B cell (primary cell): ENCODE measurements around the gene SUN3. TPM values are rescaled to one million over a fixed set of nuclear protein-coding genes. Genes with fewer than 3 reads are reported as not detected.

Experiments
- ATAC-seq: fragments of 200-7000 bp; cut with Tn5 transposase; one replicate; pipeline ENCODE4 v1.10.0; 2021; ENCODE audit warnings: low read depth, mild to moderate bottlenecking, moderate number of reproducible peaks, moderate library complexity
- CTCF ChIA-PET: fragments of 350-600 bp; sonication (Branson Sonifier 250); formaldehyde crosslinking; loops from one replicate; lab custom pipeline; 2021; ENCODE audit warnings: antibody characterized with exemption, inconsistent platforms; lab: Charles Lee
- POLR2A ChIA-PET: fragments of 350-600 bp; sonication (Branson Sonifier 250); formaldehyde crosslinking; loops from one replicate; lab custom pipeline; 2021; ENCODE audit warnings: antibody characterized with exemption; lab: Charles Lee
- DNase-seq: peaks from one replicate; pipeline ENCODE4 v3.0.0; 2013
- H2AFZ ChIP-seq: 2 replicates; pipeline ENCODE4 v1.6.1; 2012; ENCODE audit warnings: mild to moderate bottlenecking, low read depth, low read length; ENCODE audit not compliant: insufficient read depth, poor library complexity, severe bottlenecking
- H3K27ac ChIP-seq, 2 donors: 1 replicate in 1 of 2; 2 replicates in 1 of 2; pipeline ENCODE4 v1.5.1; 2012 to 2013; ENCODE audit warnings: low read length in 2 of 2, mild to moderate bottlenecking in 2 of 2, moderate library complexity in 1 of 2
- H3K27me3 ChIP-seq, 4 experiments: fragments of 200-600 bp in 1 of 4; sonication (generic) in 1 of 4; replicated peaks in 1 of 4; 1 replicate in 2 of 4; 2 replicates in 2 of 4; pipeline versions ENCODE4 v1.6.1 to v1.7.0; 2013 to 2016; ENCODE audit warnings: low read length in 3 of 4, mild to moderate bottlenecking in 2 of 4, mixed read lengths in 1 of 4, moderate library complexity in 1 of 4; ENCODE audit not compliant: insufficient read depth in 4 of 4, control insufficient read depth in 3 of 4; ENCODE audit errors: control extremely low read depth in 1 of 4
- H3K36me3 ChIP-seq, 2 experiments: replicated peaks in 1 of 2; 1 replicate in 1 of 2; 2 replicates in 1 of 2; pipeline versions ENCODE4 v1.6.1 to v1.7.1; 2013; ENCODE audit warnings: low read length in 1 of 2; ENCODE audit not compliant: insufficient read depth in 2 of 2, control insufficient read depth in 1 of 2; ENCODE audit errors: control extremely low read depth in 1 of 2, extremely low read depth in 1 of 2
- H3K4me1 ChIP-seq, 2 donors: fragments of 200-600 bp in 1 of 2; sonication (generic) in 1 of 2; 1 replicate in 1 of 2; 2 replicates in 1 of 2; pipeline versions ENCODE4 v1.5.1 to v1.6.1; 2013 to 2017; ENCODE audit warnings: low read length in 2 of 2; ENCODE audit not compliant: control insufficient read depth in 2 of 2, insufficient read depth in 2 of 2
- H3K4me2 ChIP-seq: replicated peaks from 2 replicates; pipeline ENCODE3; 2012; ENCODE audit warnings: mild to moderate bottlenecking, low read depth, low read length; ENCODE audit not compliant: poor library complexity, severe bottlenecking
- H3K4me3 ChIP-seq, 5 experiments: fragments of 200-600 bp in 1 of 5; sonication (generic) in 1 of 5; 1 replicate in 3 of 5; 2 replicates in 2 of 5; pipeline versions ENCODE4 v1.5.1 to v1.7.0; 2011 to 2016; ENCODE audit warnings: low read length in 4 of 5, mild to moderate bottlenecking in 4 of 5, low read depth in 2 of 5, control low read depth in 1 of 5, moderate library complexity in 1 of 5; ENCODE audit not compliant: insufficient read depth in 1 of 5; ENCODE audit errors: control extremely low read depth in 1 of 5, extremely low read depth in 1 of 5
- H3K79me2 ChIP-seq: fragments of 200-600 bp; sonication (generic); one replicate; pipeline ENCODE4 v1.6.0; 2016; ENCODE audit warnings: low read length; ENCODE audit not compliant: control insufficient read depth, insufficient read depth
- H3K9ac ChIP-seq: fragments of 200-600 bp; sonication (generic); 2 replicates; pipeline ENCODE4 v1.6.1; 2017; ENCODE audit warnings: mild to moderate bottlenecking, low read length, moderate library complexity
- H3K9me3 ChIP-seq, 3 donors: one replicate each; pipeline versions ENCODE4 v1.6.1 to v1.7.1; 2013; ENCODE audit warnings: low read length in 2 of 3; ENCODE audit not compliant: control insufficient read depth in 2 of 3, insufficient read depth in 1 of 3; ENCODE audit errors: control extremely low read depth in 1 of 3
- H4K20me1 ChIP-seq: 2 replicates; pipeline ENCODE4 v1.6.0; 2012; ENCODE audit warnings: mild to moderate bottlenecking, low read length; ENCODE audit not compliant: insufficient read depth, control insufficient read depth, poor library complexity, severe bottlenecking
- H3K27ac Mint-ChIP-seq: one replicate; pipeline ENCODE4 v1.8.0; 2021; ENCODE audit warnings: mixed read lengths
- H3K27me3 Mint-ChIP-seq: one replicate; pipeline ENCODE4 v1.8.0; 2021; ENCODE audit warnings: mixed read lengths
- H3K4me1 Mint-ChIP-seq: one replicate; pipeline ENCODE4 v1.8.0; 2021; ENCODE audit warnings: mixed read lengths
- H3K4me3 Mint-ChIP-seq: one replicate; pipeline ENCODE4 v1.8.0; 2021; ENCODE audit warnings: mixed read lengths
- H3K9me3 Mint-ChIP-seq: one replicate; pipeline ENCODE4 v1.8.0; 2022; ENCODE audit warnings: mixed read lengths; ENCODE audit not compliant: insufficient read depth
- CTCF ChIP-seq: fragments of 200-600 bp; IDR thresholded peaks from one replicate; pipeline ENCODE4 v1.8.0; 2022; ENCODE audit warnings: antibody characterized with exemption, mild to moderate bottlenecking
- EZH2 ChIP-seq: IDR thresholded peaks from 2 replicates; pipeline ENCODE4 v1.6.1; 2012; ENCODE audit warnings: borderline replicate concordance, low read depth, mild to moderate bottlenecking, moderate library complexity, low read length; ENCODE audit not compliant: insufficient read depth, poor library complexity, severe bottlenecking
- whole genome bisulfite sequencing: methylation state at CpG from one replicate; pipeline ENCODE4 v1.1.5; 2013; ENCODE audit warnings: missing lambda C conversion rate; ENCODE audit not compliant: insufficient coverage; 5-methylcytosine and 5-hydroxymethylcytosine counted together
- intact Hi-C: fragments of 100-400 bp; cut with micrococcal nuclease; formaldehyde crosslinking; loops from one replicate; pipeline ENCODE4 v1.10.0; 2022
- polyA plus RNA-seq: library from polyadenylated mRNA; depleted of rRNA; stranded (reverse); fragments of >200 nt; gene quantifications from 2 replicates; pipeline ENCODE4 v1.2.3, GENCODE V29; 2012
- total RNA-seq, 2 donors: library from RNA; stranded (reverse); fragments of 120-200 nt in 1 of 2; gene quantifications; 1 replicate in 1 of 2; 2 replicates in 1 of 2; pipeline versions ENCODE4 v1.2.3 to v1.2.4, GENCODE V29; 2013 to 2022

The SUN3 gene
- total and polyA plus RNA-seq, 2 donors (not counting 1 experiment from before 2014, with no cell fraction given): not detected

DNA sequence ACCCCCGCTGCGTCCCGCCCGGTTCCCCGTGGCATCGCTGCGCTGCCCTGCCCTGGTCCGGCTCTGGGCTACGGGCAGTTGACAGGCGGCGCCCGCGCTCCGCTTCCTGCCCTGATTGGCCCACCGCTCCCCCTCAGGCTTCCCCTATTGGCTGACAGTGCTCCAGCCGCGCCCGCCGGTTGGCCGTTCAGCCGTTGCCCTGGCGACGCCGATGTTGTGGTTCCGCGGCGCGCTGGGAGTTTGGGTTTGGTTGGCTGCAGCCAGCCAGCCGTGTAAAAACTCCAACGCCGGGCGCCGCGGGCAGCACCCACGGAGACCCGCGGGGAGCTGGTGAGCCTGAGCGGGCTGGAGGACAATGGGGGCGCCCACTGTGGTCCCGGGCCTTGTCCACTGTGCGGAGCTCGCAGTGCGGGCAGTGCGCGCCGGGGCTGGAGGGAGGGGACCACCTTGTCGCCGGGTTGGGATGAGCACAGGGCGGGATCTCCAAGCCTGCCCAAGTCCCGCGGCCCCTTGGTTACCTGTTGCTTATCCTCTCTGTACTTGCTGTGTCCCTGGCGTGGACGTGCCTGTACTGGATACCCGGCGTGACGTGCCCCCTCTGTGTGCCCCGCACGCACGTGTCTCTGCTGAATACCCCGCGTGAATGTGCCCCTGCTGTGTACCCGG lies 6.5 kb upstream of the SUN3 start, which contains the start of gene C7orf57:
Gene C7orf57, plus strand, starts transcription at position 243 of the 666 bp plus-strand sequence. CDS start 766 bp downstream, outside the sequence.
- peaks cover 0 to 11% (median 0%) of the 10 kb centered on the region in 3 donors for H3K9me3 ChIP-seq
- CTCF ChIA-PET: no interaction called here
- TF ChIP-seq EZH2: no peak
- TF ChIP-seq CTCF: no peak
- no peaks in the 10 kb centered on the region for H3K36me3 ChIP-seq
- no peak within 1 kb of the TSS for H3K27ac ChIP-seq
- no peaks in the 10 kb centered on the region for H3K79me2 ChIP-seq
- DNase-seq (peak; percentile 81), ATAC-seq (peak; percentile 96)
- peaks cover 14 to 15% of the 10 kb centered on the region in 2 donors for H3K4me1 ChIP-seq
- peaks cover 0 to 40% (median 23%) of the 10 kb centered on the region in 4 experiments for H3K27me3 ChIP-seq
- peak within 1 kb of the TSS; percentile 90 for H3K4me2 ChIP-seq
- no peaks in the 10 kb centered on the region for H4K20me1 ChIP-seq
- H2AFZ ChIP-seq: peak within 1 kb of the TSS; percentile 64
- peak within 1 kb of the TSS; percentile 8 for H3K27ac Mint-ChIP-seq
- POLR2A ChIA-PET: no interaction called here
- H3K27me3 Mint-ChIP-seq: peaks cover 38% of the 10 kb centered on the region
- peak within 1 kb of the TSS; percentile 89 for H3K4me3 Mint-ChIP-seq
- no peaks in the 10 kb centered on the region for H3K9me3 Mint-ChIP-seq
- H3K9ac ChIP-seq: peak within 1 kb of the TSS; percentile 64
- peaks cover 17% of the 10 kb centered on the region for H3K4me1 Mint-ChIP-seq
- peak within 1 kb of the TSS; percentile 33 to 61 (median 44) for H3K4me3 ChIP-seq
- WGBS: 1% methylated on average over 59 of the region's 62 CpGs
- intact Hi-C loops: loop anchor here (1.0 to 2.0 kb wide), 4 partner anchors 44 to 98 kb away; no protein-coding TSS in a partner anchor

- H3K4me2 ChIP-seq: no peak overlapping the region
- TF ChIP-seq CTCF (no peak), EZH2 (no peak)
- H3K4me1 ChIP-seq: peaks cover 14 to 15% of the 10 kb centered on the region in 2 donors
- H3K27ac ChIP-seq: no peak overlapping the region
- H2AFZ ChIP-seq: no peak overlapping the region
- no peaks in the 10 kb centered on the region for H3K36me3 ChIP-seq
- no peaks in the 10 kb centered on the region for H3K79me2 ChIP-seq
- peaks cover 0 to 11% (median 0%) of the 10 kb centered on the region in 3 donors for H3K9me3 ChIP-seq
- intact Hi-C loops: loop anchor here (2.0 kb wide), 1 partner anchor 77 kb away; no protein-coding TSS in a partner anchor
- ATAC-seq (no peak), DNase-seq (no peak)
- Mint-ChIP-seq H3K9me3 (no peaks in the 10 kb centered on the region), H3K4me1 (peaks cover 17% of the 10 kb centered on the region), H3K27ac (no peak overlapping the region), H3K4me3 (no peak overlapping the region), H3K27me3 (peaks cover 51% of the 10 kb centered on the region)
- 62% methylated on average over 2 of the region's 5 CpGs for WGBS
- CTCF ChIA-PET: interaction anchor here (1.6 to 1.8 kb wide), 2 partner anchors 42 to 77 kb away, joined by 4 to 6 read pairs; no protein-coding TSS in a partner anchor
- H3K4me3 ChIP-seq: no peak overlapping the region
- no peak overlapping the region for H3K9ac ChIP-seq
- H4K20me1 ChIP-seq: no peaks in the 10 kb centered on the region
- peaks cover 0 to 41% (median 30%) of the 10 kb centered on the region in 4 experiments for H3K27me3 ChIP-seq
- POLR2A ChIA-PET: no interaction called here
Measured at GRCh38 chr7:48033922-48034321, 5.0 kb upstream of the SUN3 start.
